Esophagus squamous epithelium (tissue), 5 donors: ENCODE results near the gene TRAPPC2. TPM values are rescaled to one million over a fixed set of nuclear protein-coding genes. Genes with fewer than 3 reads are reported as not detected.
"Not testable (repeated sequence)": the region's sequence is repeated elsewhere in the genome, so short reads cannot be mapped to it uniquely, and the experiment has no call there.

ENCODE experiments used
- DNase-seq: peaks from one replicate; lab custom pipeline; 2025; lab: John Stamatoyannopoulos, UW
- H3K27ac ChIP-seq, 4 donors: fragments of 200-600 bp; sonication (generic); one replicate each; pipeline ENCODE4 v1.5.1; 2016 to 2019; ENCODE audit warnings: mild to moderate bottlenecking in 1 of 4
- H3K27me3 ChIP-seq, 4 donors: fragments of 200-600 bp; sonication (generic); 1 replicate in 3 of 4; 2 replicates in 1 of 4; pipeline versions ENCODE4 v1.5.1 to v1.6.0; 2017 to 2021; ENCODE audit warnings: antibody characterized with exemption in 1 of 4
- H3K36me3 ChIP-seq, 3 donors: fragments of 200-600 bp; sonication (generic); one replicate each; pipeline ENCODE4 v1.5.1; 2016 to 2019
- H3K4me1 ChIP-seq, 3 donors: fragments of 200-600 bp; sonication (generic); one replicate each; pipeline ENCODE4 v1.5.1; 2017 to 2019
- H3K4me3 ChIP-seq, 4 donors: fragments of 200-600 bp; sonication (generic); 1 replicate in 3 of 4; 2 replicates in 1 of 4; pipeline ENCODE4 v1.5.1; 2016 to 2019; ENCODE audit warnings: mild to moderate bottlenecking in 2 of 4, moderate library complexity in 1 of 4
- H3K9me3 ChIP-seq, 3 donors: fragments of 200-600 bp; sonication (generic); one replicate each; pipeline ENCODE4 v1.5.1; 2016 to 2019
- CTCF ChIP-seq, 6 experiments: fragments of 450-650 bp in 4 of 6; fragments of 200-600 bp in 2 of 6; sonication (generic) in 2 of 6; IDR thresholded peaks; one replicate each; pipeline ENCODE4 v1.5.1; 2016 to 2019; ENCODE audit warnings: antibody characterized with exemption in 6 of 6, mild to moderate bottlenecking in 4 of 6, moderate library complexity in 4 of 6
- POLR2A ChIP-seq, 4 donors: fragments of 450-650 bp; IDR thresholded peaks; one replicate each; pipeline ENCODE4 v1.6.1; 2017; ENCODE audit warnings: antibody characterized with exemption in 4 of 4, mild to moderate bottlenecking in 4 of 4, moderate library complexity in 3 of 4
- WGBS, 2 donors: methylation state at CpG; one replicate each; pipeline ENCODE4 v1.1.5; 2018; 5-methylcytosine and 5-hydroxymethylcytosine counted together
- intact Hi-C: fragments of 100-400 bp; cut with DNase I; formaldehyde crosslinking; loops from one replicate; pipeline ENCODE4 v1.15.0; 2022
- total RNA-seq, 4 donors: library from RNA; depleted of rRNA; stranded (reverse); fragments of >200 nt; gene quantifications; one replicate each; pipeline ENCODE4 v1.1.0, GENCODE V29; 2016
- donor health status: DM: yes; HTN: yes; CAD: no.

TRAPPC2 gene
- total RNA-seq, 4 donors from 2014 or later: 8.9 to 12.8 (median 11.0) TPM

- intact Hi-C loops: no loop called here
- peaks cover 5 to 37% (median 7%) of the 10 kb centered on the region in 3 donors for H3K4me1 ChIP-seq
- H3K4me3 ChIP-seq: peak overlapping the region; percentile 70 to 79 (median 75)
- peaks cover 0 to 3% (median 0%) of the 10 kb centered on the region in 3 donors for H3K9me3 ChIP-seq
- TF ChIP-seq POLR2A (IDR thresholded peaks at IDR 0.05) (no peak), CTCF (IDR thresholded peaks at IDR 0.05) (no peak)
- 7 to 15% methylated on average over 11 to 13 of the region's 13 CpGs for WGBS, 2 donors
- H3K27ac ChIP-seq: peak overlapping the region; percentile 91 to 98 (median 94)
- peaks cover 0 to 5% (median 0%) of the 10 kb centered on the region in 4 donors for H3K27me3 ChIP-seq
- no peak for DNase-seq
- no peaks in the 10 kb centered on the region for H3K36me3 ChIP-seq
Measured at GRCh38 chrX:13688384-13688957, 45.9 kb downstream of the TRAPPC2 start.

- H3K27me3 ChIP-seq: peaks cover 0 to 5% (median 0%) of the 10 kb centered on the region in 4 donors
- intact Hi-C loops: no loop called here
- TF ChIP-seq POLR2A (IDR thresholded peaks at IDR 0.05) (no peak), CTCF (IDR thresholded peaks at IDR 0.05) (no peak)
Measured at GRCh38 chrX:13687203-13687602, 47.2 kb downstream of the TRAPPC2 start.

GRCh38 chrX:13685126-13685763 lies 49.2 kb downstream of the TRAPPC2 start:
- TF ChIP-seq POLR2A (IDR thresholded peaks at IDR 0.05) (no peak), CTCF (IDR thresholded peaks at IDR 0.05) (no peak)
- Histone ChIP-seq H3K27me3 (peaks cover 0 to 5% (median 0%) of the 10 kb centered on the region in 4 donors), H3K36me3 (no peaks in the 10 kb centered on the region), H3K9me3 (peaks cover 0 to 3% (median 0%) of the 10 kb centered on the region in 3 donors), H3K4me3 (no peak overlapping the region), H3K27ac (no peak overlapping the region), H3K4me1 (peaks cover 0 to 5% (median 0%) of the 10 kb centered on the region in 3 donors)
- DNase-seq: no peak
- WGBS, 2 donors: 19 to 35% methylated on average over 3 of the region's 3 CpGs
- intact Hi-C loops: no loop called here

More at GRCh38 chrX:13687203-13687602, 47.2 kb downstream of the TRAPPC2 start:
- 47 to 78% methylated on average over 1 of the region's 1 CpG for WGBS, 2 donors
- Histone ChIP-seq H3K9me3 (peaks cover 0 to 3% (median 0%) of the 10 kb centered on the region in 3 donors), H3K4me1 (peaks cover 4 to 25% (median 5%) of the 10 kb centered on the region in 3 donors), H3K27ac (no peak overlapping the region), H3K4me3 (no peak overlapping the region), H3K36me3 (no peaks in the 10 kb centered on the region)
- no peak for DNase-seq

GRCh38 chrX:13684361-13684760 lies 50.1 kb downstream of the TRAPPC2 start:
- Histone ChIP-seq H3K27ac (no peak overlapping the region), H3K9me3 (peaks cover 0 to 3% (median 0%) of the 10 kb centered on the region in 3 donors), H3K36me3 (no peaks in the 10 kb centered on the region), H3K4me1 (peaks cover 0 to 5% (median 0%) of the 10 kb centered on the region in 3 donors), H3K4me3 (no peak overlapping the region), H3K27me3 (peaks cover 0 to 5% (median 0%) of the 10 kb centered on the region in 4 donors)
- TF ChIP-seq CTCF (IDR thresholded peaks at IDR 0.05) (no peak), POLR2A (IDR thresholded peaks at IDR 0.05) (no peak)
- intact Hi-C loops: no loop called here
- no peak for DNase-seq
- 66 to 71% methylated on average over 4 of the region's 4 CpGs for WGBS, 2 donors

DNA sequence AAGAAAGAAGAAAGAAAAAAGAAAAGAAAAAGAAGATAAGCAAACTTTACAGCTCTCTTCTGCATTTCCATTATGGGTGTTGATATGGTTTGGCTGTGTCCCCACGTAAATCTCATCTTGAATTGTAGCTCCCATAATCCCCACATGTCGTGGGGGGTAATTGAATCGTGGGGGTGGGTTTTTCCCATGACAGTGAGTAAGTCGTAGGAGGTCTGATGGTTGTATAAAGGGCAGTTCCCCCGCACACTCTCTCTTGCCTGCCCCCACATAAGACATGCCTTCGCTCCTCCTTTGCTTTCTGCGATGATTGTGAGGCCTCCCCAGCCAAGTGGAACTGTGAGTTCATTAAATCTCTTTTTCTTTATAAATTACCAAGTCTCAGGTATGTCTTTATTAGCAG lies 52.8 kb downstream of the TRAPPC2 start:
- 76 to 82% methylated on average over 7 of the region's 7 CpGs for WGBS, 2 donors
- Histone ChIP-seq H3K9me3 (peaks cover 0 to 3% (median 0%) of the 10 kb centered on the region in 3 donors), H3K4me3 (no peak overlapping the region), H3K27me3 (no peaks in the 10 kb centered on the region), H3K27ac (no peak overlapping the region), H3K36me3 (no peaks in the 10 kb centered on the region), H3K4me1 (no peaks in the 10 kb centered on the region)
- TF ChIP-seq CTCF (IDR thresholded peaks at IDR 0.05) (no peak), POLR2A (IDR thresholded peaks at IDR 0.05) (no peak)
- intact Hi-C loops: no loop called here
- DNase-seq: no peak

- H3K27ac ChIP-seq, H3K27me3 ChIP-seq, H3K9me3 ChIP-seq, DNase-seq, intact Hi-C loops, H3K4me3 ChIP-seq, H3K4me1 ChIP-seq, H3K36me3 ChIP-seq: not testable (repeated sequence)
- 94 to 99% methylated on average over 3 to 4 of the region's 4 CpGs for WGBS, 2 donors
Measured at GRCh38 chrX:13679700-13680099, 54.7 kb downstream of the TRAPPC2 start.
